Fibroblast of lung (primary cell): Measurements from ENCODE around the gene TMED8.

Source experiments
- EZH2 ChIP-seq: IDR thresholded peaks from 2 replicates; pipeline ENCODE4 v1.5.1; 2012; ENCODE audit warnings: low read length, control low read depth, mild to moderate bottlenecking; ENCODE audit errors: missing control alignments
- TF ChIP-seq, protein P1 (sequence below), 2 donors: IDR thresholded peaks in 1 of 2; conservative IDR thresholded peaks in 1 of 2; 1 replicate in 1 of 2; 2 replicates in 1 of 2; pipeline ENCODE4 v1.5.1; 2011 to 2012; ENCODE audit warnings: low read length in 2 of 2, control low read depth in 1 of 2, inconsistent platforms in 1 of 2, low read depth in 1 of 2, mild to moderate bottlenecking in 1 of 2

DNA sequence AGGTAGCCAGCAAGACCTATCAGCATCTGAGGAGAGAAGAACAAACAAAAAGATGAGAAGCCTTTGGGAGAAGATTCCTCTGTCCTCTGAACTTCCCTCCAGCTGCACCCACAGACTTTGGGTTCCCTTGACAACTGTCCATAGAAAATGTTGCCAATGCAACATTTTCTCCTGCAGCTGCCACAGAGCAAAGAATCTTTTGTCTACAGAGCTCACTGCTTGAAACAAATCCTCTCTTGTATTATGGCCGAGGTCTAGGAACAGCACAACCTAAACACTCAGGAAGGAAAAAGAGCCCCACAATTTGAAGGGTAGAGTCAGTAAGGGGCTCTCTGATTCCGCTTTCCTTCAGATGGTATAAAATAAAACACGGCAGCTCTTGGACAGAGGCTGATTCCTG lies 70.5 kb downstream of the TMED8 start:
- TF ChIP-seq, protein P1, sequence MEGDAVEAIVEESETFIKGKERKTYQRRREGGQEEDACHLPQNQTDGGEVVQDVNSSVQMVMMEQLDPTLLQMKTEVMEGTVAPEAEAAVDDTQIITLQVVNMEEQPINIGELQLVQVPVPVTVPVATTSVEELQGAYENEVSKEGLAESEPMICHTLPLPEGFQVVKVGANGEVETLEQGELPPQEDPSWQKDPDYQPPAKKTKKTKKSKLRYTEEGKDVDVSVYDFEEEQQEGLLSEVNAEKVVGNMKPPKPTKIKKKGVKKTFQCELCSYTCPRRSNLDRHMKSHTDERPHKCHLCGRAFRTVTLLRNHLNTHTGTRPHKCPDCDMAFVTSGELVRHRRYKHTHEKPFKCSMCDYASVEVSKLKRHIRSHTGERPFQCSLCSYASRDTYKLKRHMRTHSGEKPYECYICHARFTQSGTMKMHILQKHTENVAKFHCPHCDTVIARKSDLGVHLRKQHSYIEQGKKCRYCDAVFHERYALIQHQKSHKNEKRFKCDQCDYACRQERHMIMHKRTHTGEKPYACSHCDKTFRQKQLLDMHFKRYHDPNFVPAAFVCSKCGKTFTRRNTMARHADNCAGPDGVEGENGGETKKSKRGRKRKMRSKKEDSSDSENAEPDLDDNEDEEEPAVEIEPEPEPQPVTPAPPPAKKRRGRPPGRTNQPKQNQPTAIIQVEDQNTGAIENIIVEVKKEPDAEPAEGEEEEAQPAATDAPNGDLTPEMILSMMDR (conservative IDR thresholded peaks at IDR 0.05 in 1 of 2, IDR thresholded peaks at IDR 0.05 in 1 of 2; ENCODE audit: low read depth in 1 of 2, low read length in 2 of 2): no peak
- TF ChIP-seq EZH2: no peak
